ENCODE data around the gene PPRC1. TPM values are rescaled to one million over a fixed set of nuclear protein-coding genes. Genes with fewer than 3 reads are reported as not detected.

PPRC1 gene
- total RNA-seq, 1 donor from 2014 or later: 77.2 TPM

- H3K9me3 Mint-ChIP-seq: no peaks in the 10 kb centered on the region
- ATAC-seq (ENCODE audit: low read depth): no peak
- no peak overlapping the region for H3K4me3 Mint-ChIP-seq
- H3K27me3 Mint-ChIP-seq: no peaks in the 10 kb centered on the region
- ChIA-PET CTCF (interaction anchor here (0.6 kb wide), 1 partner anchor 10 kb away, joined by 3 read pairs; no protein-coding TSS in a partner anchor), POLR2A (no interaction called here)
- H3K36me3 Mint-ChIP-seq (ENCODE audit: low read depth): peaks cover 90% of the 10 kb centered on the region
- H3K27ac Mint-ChIP-seq: no peak overlapping the region
- no peak for TF ChIP-seq CTCF (IDR thresholded peaks at IDR 0.05)
- peaks cover 8% of the 10 kb centered on the region for H3K4me1 Mint-ChIP-seq
- DNase-seq: no peak
- intact Hi-C loops (cut with micrococcal nuclease): loop anchor here (10.0 kb wide), 1 partner anchor 86 kb away; the partner anchor contains the start of genes GBF1 and PITX3
These were observed 26.3 kb downstream of the PPRC1 start for GRCh38 chr10:102159051-102159597.

GRCh38 chr10:102159831-102160230, 27.0 kb downstream of the PPRC1 start:
- Mint-ChIP-seq H3K27me3 (no peaks in the 10 kb centered on the region), H3K4me1 (peaks cover 3% of the 10 kb centered on the region), H3K9me3 (no peaks in the 10 kb centered on the region), H3K4me3 (no peak overlapping the region), H3K36me3 (ENCODE audit: low read depth) (peaks cover 91% of the 10 kb centered on the region), H3K27ac (no peak overlapping the region)
- intact Hi-C loops (cut with micrococcal nuclease): loop anchor here (10.0 kb wide), 1 partner anchor 85 kb away; the partner anchor contains the start of genes GBF1 and PITX3
- ATAC-seq (ENCODE audit: low read depth): no peak
- TF ChIP-seq CTCF (IDR thresholded peaks at IDR 0.05): no peak
- CTCF ChIA-PET: interaction anchor here (2.3 kb wide), 1 partner anchor 9 kb away, joined by 11 read pairs; no protein-coding TSS in a partner anchor
- POLR2A ChIA-PET: no interaction called here
- DNase-seq: no peak

- Mint-ChIP-seq H3K4me1 (no peaks in the 10 kb centered on the region), H3K36me3 (ENCODE audit: low read depth) (peaks cover 59% of the 10 kb centered on the region), H3K9me3 (no peaks in the 10 kb centered on the region), H3K27me3 (no peaks in the 10 kb centered on the region), H3K4me3 (no peak overlapping the region), H3K27ac (no peak overlapping the region)
- ChIA-PET CTCF (no interaction called here), POLR2A (no interaction called here)
- TF ChIP-seq CTCF (IDR thresholded peaks at IDR 0.05): no peak
- intact Hi-C loops (cut with micrococcal nuclease): no loop called here
- no peak for ATAC-seq (ENCODE audit: low read depth)
- no peak for DNase-seq
These were observed 30.6 kb downstream of the PPRC1 start for GRCh38 chr10:102163342-102163989.

- Mint-ChIP-seq H3K4me1 (peaks cover 5% of the 10 kb centered on the region), H3K4me3 (no peak overlapping the region)
These were observed 35.0 kb downstream of the PPRC1 start for GRCh38 chr10:102167861-102168260.

More at GRCh38 chr10:102167861-102168260, 35.0 kb downstream of the PPRC1 start:
- peaks cover 21% of the 10 kb centered on the region for H3K36me3 Mint-ChIP-seq (ENCODE audit: low read depth)
- H3K27ac Mint-ChIP-seq: no peak overlapping the region
- H3K27me3 Mint-ChIP-seq: no peaks in the 10 kb centered on the region
- no peak for TF ChIP-seq CTCF (IDR thresholded peaks at IDR 0.05)
- ATAC-seq (ENCODE audit: low read depth) (no peak), DNase-seq (no peak)
- ChIA-PET CTCF (interaction anchor here (1.0 kb wide), 1 partner anchor 62 kb away, joined by 3 read pairs; no protein-coding TSS in a partner anchor), POLR2A (no interaction called here)
- H3K9me3 Mint-ChIP-seq: no peaks in the 10 kb centered on the region
- intact Hi-C loops (cut with micrococcal nuclease): loop anchor here (5.0 kb wide), 1 partner anchor 59 kb away; the partner anchor contains the start of gene ELOVL3
